SH-SY5Y (cell line): ENCODE data around the gene SLC39A13.

ENCODE experiments used
- GATA2 ChIP-seq: IDR thresholded peaks from 2 replicates; pipeline ENCODE4 v1.6.1; 2011; ENCODE audit warnings: mild to moderate bottlenecking, low read depth, low read length
- GATA3 ChIP-seq: IDR thresholded peaks from 2 replicates; pipeline ENCODE4 v1.6.1; 2011; ENCODE audit warnings: low read depth, mild to moderate bottlenecking, low read length, moderate library complexity

- no peak for TF ChIP-seq GATA2
- TF ChIP-seq GATA3 = no peak
Measured at GRCh38 chr11:47383071-47383470, 25.3 kb upstream of the SLC39A13 start.
